ENCODE measurements around the gene ZNF98. TPM values are rescaled to one million over a fixed set of nuclear protein-coding genes. Genes with fewer than 3 reads are reported as not detected.

Gene ZNF98
- total and polyA plus RNA-seq, 2 of the 13 experiments (the other 11 are each of a cell fraction or from before 2014, with no cell fraction given), result not detected

- Histone ChIP-seq H3K9me3 (ENCODE audit: low read length) (peaks cover 90% of the 10 kb centered on the region), H2AFZ (ENCODE audit: low read length) (no peak overlapping the region), H3K27ac (ENCODE audit: extremely low read length, insufficient read depth, low read length) (no peak overlapping the region), H3K9ac (ENCODE audit: insufficient read depth, low read depth, low read length) (no peak overlapping the region), H3K36me3 (replicated peaks in 1 of 2; ENCODE audit: control insufficient read depth in 1 of 2, insufficient read depth in 2 of 2, low read length in 2 of 2) (no peaks in the 10 kb centered on the region), H3K4me3 (replicated peaks in 1 of 3; ENCODE audit: insufficient read depth in 1 of 3, low read depth in 2 of 3, low read length in 3 of 3) (no peak overlapping the region), H3K4me1 (ENCODE audit: insufficient read depth, low read length) (no peaks in the 10 kb centered on the region), H4K20me1 (ENCODE audit: insufficient read depth, low read length) (no peaks in the 10 kb centered on the region), H3K4me2 (ENCODE audit: low read depth, low read length) (no peak overlapping the region), H3K79me2 (ENCODE audit: insufficient read depth, low read length) (no peaks in the 10 kb centered on the region), H3K27me3 (ENCODE audit: control insufficient read depth in 1 of 2, insufficient read depth in 2 of 2, low read length in 2 of 2) (no peaks in the 10 kb centered on the region)
- FAIRE-seq (no peak), DNase-seq (ENCODE audit: low spot score) (no peak), ATAC-seq (no peak)
- intact Hi-C loops (cut with micrococcal nuclease; ENCODE audit: unreplicated experiment), result no loop called here
- TF ChIP-seq TEAD3 (CRISPR knock-in tag; optimal IDR thresholded peaks at IDR 0.05; ENCODE audit: borderline replicate concordance), result no peak
- no peak for TF ChIP-seq HDAC2 (CRISPR knock-in tag; IDR thresholded peaks at IDR 0.05)
- no peak for TF ChIP-seq GMEB2 (CRISPR knock-in tag; IDR thresholded peaks at IDR 0.05; ENCODE audit: low read depth)
- no peak for TF ChIP-seq MAF1 (CRISPR knock-in tag; IDR thresholded peaks at IDR 0.05; ENCODE audit: borderline replicate concordance)
- no peak for TF ChIP-seq TRIM24 (CRISPR knock-in tag; IDR thresholded peaks at IDR 0.05)
- no peak for TF ChIP-seq ZNF75D (CRISPR knock-in tag; IDR thresholded peaks at IDR 0.05; ENCODE audit: borderline replicate concordance)
- TF ChIP-seq SRY (CRISPR knock-in tag; IDR thresholded peaks at IDR 0.05), result no peak
- ChIA-PET CTCF (ENCODE audit: low intra/inter-chr PET ratio, low total read pairs) (no interaction called here), POLR2A (no interaction called here)
- in situ Hi-C loops (cut with HindIII; ENCODE audit: extremely low pct_ligation_motif_present, low pct_unique_long_range_greater_than_20kb), result no loop called here
- BruUV-seq (replicated peaks), result no TSS peak
- WGBS (ENCODE audit: low lambda C conversion rate), result 41% methylated on average over 13 of the region's 60 CpGs
These were observed 6.1 kb upstream of the ZNF98 start for GRCh38 chr19:22427960-22428913.

All from HepG2 (cell line).